WTC11 (cell line): ENCODE data around the gene JHY. TPM values are rescaled to one million over a fixed set of nuclear protein-coding genes. Genes with fewer than 3 reads are reported as not detected.

Experiments used
- ATAC-seq: fragments of 200-7000 bp; cut with Tn5 transposase; 2 replicates; pipeline ENCODE4 v1.10.0; 2021; ENCODE audit warnings: mild to moderate bottlenecking, moderate library complexity
- CTCF ChIA-PET: fragments of 300-600 bp; sonication (Branson Sonifier 250); formaldehyde crosslinking; loops from one replicate; lab custom pipeline; 2021; ENCODE audit warnings: antibody characterized with exemption; lab: Charles Lee
- POLR2A ChIA-PET: fragments of 350-600 bp; sonication (Branson Sonifier 250); formaldehyde crosslinking; loops from one replicate; lab custom pipeline; 2021; ENCODE audit warnings: antibody characterized with exemption; lab: Charles Lee
- DNase-seq: peaks from one replicate; pipeline ENCODE4 v3.0.0; 2021; ENCODE audit warnings: low spot score
- H3K27ac Mint-ChIP-seq: 2 replicates; pipeline ENCODE4 v1.8.0; 2021; ENCODE audit warnings: mixed read lengths
- H3K27me3 Mint-ChIP-seq: 2 replicates; pipeline ENCODE4 v1.8.0; 2021; ENCODE audit warnings: low read depth, mild to moderate bottlenecking, moderate library complexity, mixed read lengths
- H3K36me3 Mint-ChIP-seq: 2 replicates; pipeline ENCODE4 v1.8.0; 2021; ENCODE audit warnings: mixed read lengths
- H3K4me1 Mint-ChIP-seq: 2 replicates; pipeline ENCODE4 v1.8.0; 2022; ENCODE audit warnings: mixed read lengths
- H3K4me3 Mint-ChIP-seq: 2 replicates; pipeline ENCODE4 v1.8.0; 2021; ENCODE audit warnings: mild to moderate bottlenecking, moderate library complexity, mixed read lengths
- H3K9me3 Mint-ChIP-seq: 2 replicates; pipeline ENCODE4 v1.8.0; 2021; ENCODE audit warnings: mixed read lengths
- CBFB ChIP-seq: sonication (generic); formaldehyde crosslinking; IDR thresholded peaks from 2 replicates; pipeline ENCODE4 v1.8.1; 2022; ENCODE audit warnings: mild to moderate bottlenecking, low read depth, missing genetic modification reagents
- CDX4 ChIP-seq: fragments of 250-450 bp; sonication (Bioruptor Pico); IDR thresholded peaks from 2 replicates; pipeline ENCODE4 v1.9.0; 2021; ENCODE audit warnings: moderate library complexity, mild to moderate bottlenecking, inconsistent platforms, borderline replicate concordance
- CTCF ChIP-seq: fragments of 200-600 bp; IDR thresholded peaks from 2 replicates; pipeline ENCODE4 v1.8.0; 2022; ENCODE audit warnings: antibody characterized with exemption
- ELF4 ChIP-seq: sonication (generic); formaldehyde crosslinking; IDR thresholded peaks from 2 replicates; pipeline ENCODE4 v1.8.1; 2022; ENCODE audit warnings: low read depth, mild to moderate bottlenecking, moderate library complexity, missing genetic modification reagents
- ERG ChIP-seq: fragments of 250-450 bp; sonication (Bioruptor Pico); IDR thresholded peaks from 2 replicates; pipeline ENCODE4 v1.8.0; 2021; ENCODE audit warnings: mild to moderate bottlenecking
- ESRRA ChIP-seq: sonication (generic); formaldehyde crosslinking; IDR thresholded peaks from 2 replicates; pipeline ENCODE4 v1.8.1; 2022; ENCODE audit warnings: mild to moderate bottlenecking, missing genetic modification reagents, borderline replicate concordance
- ETV6 ChIP-seq: sonication (generic); formaldehyde crosslinking; IDR thresholded peaks from 2 replicates; pipeline ENCODE4 v1.8.1; 2022; ENCODE audit warnings: mild to moderate bottlenecking, missing genetic modification reagents
- FOXP4 ChIP-seq: sonication (generic); formaldehyde crosslinking; IDR thresholded peaks from 2 replicates; pipeline ENCODE4 v1.8.0; 2022; ENCODE audit warnings: mild to moderate bottlenecking, missing genetic modification reagents
- GABPB1 ChIP-seq: sonication (generic); formaldehyde crosslinking; IDR thresholded peaks from 2 replicates; pipeline ENCODE4 v1.8.1; 2023; ENCODE audit warnings: mild to moderate bottlenecking, missing genetic modification reagents
- HMGA2 ChIP-seq: fragments of 250-450 bp; sonication (Bioruptor Pico); IDR thresholded peaks from 2 replicates; pipeline ENCODE4 v1.4.0; 2021; ENCODE audit warnings: mild to moderate bottlenecking, moderate library complexity
- IRF1 ChIP-seq: sonication (generic); formaldehyde crosslinking; IDR thresholded peaks from 2 replicates; pipeline ENCODE4 v1.8.0; 2023; ENCODE audit warnings: missing genetic modification reagents
- JAZF1 ChIP-seq: fragments of 250-450 bp; sonication (Bioruptor Pico); IDR thresholded peaks from 2 replicates; pipeline ENCODE4 v1.9.0; 2021; ENCODE audit warnings: moderate library complexity, mild to moderate bottlenecking, inconsistent platforms
- MXD4 ChIP-seq: fragments of 250-450 bp; sonication (Bioruptor Pico); IDR thresholded peaks from 2 replicates; pipeline ENCODE4 v1.8.0; 2021; ENCODE audit warnings: mild to moderate bottlenecking, moderate library complexity, borderline replicate concordance
- MYBL2 ChIP-seq: sonication (generic); formaldehyde crosslinking; IDR thresholded peaks from 2 replicates; pipeline ENCODE4 v1.8.1; 2023; ENCODE audit warnings: mild to moderate bottlenecking, moderate library complexity, missing genetic modification reagents
- NFE2L1 ChIP-seq: sonication (generic); formaldehyde crosslinking; IDR thresholded peaks from 2 replicates; pipeline ENCODE4 v1.8.1; 2023; ENCODE audit warnings: missing genetic modification reagents
- NR3C1 ChIP-seq: sonication (generic); formaldehyde crosslinking; conservative IDR thresholded peaks from 2 replicates; pipeline ENCODE4 v1.8.1; 2023; ENCODE audit warnings: low read depth, mild to moderate bottlenecking, missing genetic modification reagents
- RORB ChIP-seq: fragments of 250-450 bp; sonication (Bioruptor Pico); IDR thresholded peaks from 2 replicates; pipeline ENCODE4 v1.9.0; 2021; ENCODE audit warnings: mild to moderate bottlenecking
- SMAD3 ChIP-seq: sonication (generic); formaldehyde crosslinking; IDR thresholded peaks from 2 replicates; pipeline ENCODE4 v1.8.0; 2022; ENCODE audit warnings: missing genetic modification reagents, mild to moderate bottlenecking, borderline replicate concordance
- TEAD1 ChIP-seq: sonication (generic); formaldehyde crosslinking; IDR thresholded peaks from 2 replicates; pipeline ENCODE4 v1.8.0; 2022; ENCODE audit warnings: mild to moderate bottlenecking, missing genetic modification reagents
- ZBTB43 ChIP-seq: sonication (generic); formaldehyde crosslinking; IDR thresholded peaks from 2 replicates; pipeline ENCODE4 v1.8.1; 2023; ENCODE audit warnings: mild to moderate bottlenecking, missing genetic modification reagents
- ZNF121 ChIP-seq: sonication (generic); formaldehyde crosslinking; IDR thresholded peaks from 2 replicates; pipeline ENCODE4 v1.8.0; 2023; ENCODE audit warnings: missing genetic modification reagents
- ZNF138 ChIP-seq: sonication (generic); formaldehyde crosslinking; conservative IDR thresholded peaks from 2 replicates; pipeline ENCODE4 v1.8.1; 2022; ENCODE audit warnings: mild to moderate bottlenecking, moderate library complexity, missing genetic modification reagents
- ZNF263 ChIP-seq: sonication (generic); formaldehyde crosslinking; IDR thresholded peaks from 2 replicates; pipeline ENCODE4 v1.8.1; 2022; ENCODE audit warnings: low read depth, mild to moderate bottlenecking, moderate library complexity, missing genetic modification reagents
- ZNF396 ChIP-seq: fragments of 250-450 bp; sonication (Bioruptor Pico); IDR thresholded peaks from 2 replicates; pipeline ENCODE4 v1.8.0; 2021; ENCODE audit warnings: mild to moderate bottlenecking, moderate library complexity, borderline replicate concordance
- ZNF423 ChIP-seq: fragments of 250-450 bp; sonication (Bioruptor Pico); IDR thresholded peaks from 2 replicates; pipeline ENCODE4 v2.1.2; 2022; ENCODE audit warnings: mild to moderate bottlenecking, moderate library complexity
- ZNF671 ChIP-seq: fragments of 250-450 bp; sonication (Bioruptor Pico); IDR thresholded peaks from 2 replicates; pipeline ENCODE4 v1.8.0; 2021; ENCODE audit warnings: mild to moderate bottlenecking
- total RNA-seq: library from RNA; stranded (reverse); gene quantifications from 3 replicates; pipeline ENCODE4 v1.2.3, GENCODE V29; 2021

JHY gene
- total RNA-seq, 1 experiment from 2014 or later, result 1.6 TPM

GRCh38 chr11:122998727-122999366, 116.3 kb downstream of the JHY start:
- no peak overlapping the region for H3K4me3 Mint-ChIP-seq
- no peak for TF ChIP-seq ZNF671
- peak; percentile 44; the same call in 1 of the 2 replicates for TF ChIP-seq ZNF423 (CRISPR knock-in tag)
- H3K9me3 Mint-ChIP-seq, result no peaks in the 10 kb centered on the region
- DNase-seq, result no peak
- ChIA-PET POLR2A (no interaction called here), CTCF (interaction anchor here (0.9 kb wide), 1 partner anchor 22 kb away, joined by 3 read pairs; no protein-coding TSS in a partner anchor)
- no peak overlapping the region for H3K27ac Mint-ChIP-seq
- H3K36me3 Mint-ChIP-seq, result no peaks in the 10 kb centered on the region
- H3K4me1 Mint-ChIP-seq, result peaks cover 13% of the 10 kb centered on the region
- ATAC-seq, result peak; percentile 71
- H3K27me3 Mint-ChIP-seq, result no peaks in the 10 kb centered on the region; the same call in 1 of the 2 replicates

GRCh38 chr11:123000721-123001120, 118.2 kb downstream of the JHY start:
- TF ChIP-seq HMGA2 (CRISPR knock-in tag) (no peak), ESRRA (no peak), ZBTB43 (CRISPR knock-in tag) (no peak), ZNF138 (CRISPR knock-in tag) (no peak), NFE2L1 (no peak), CTCF (no peak), ELF4 (CRISPR knock-in tag) (no peak), GABPB1 (CRISPR knock-in tag) (no peak), TEAD1 (no peak), CDX4 (no peak), NR3C1 (no peak), RORB (CRISPR knock-in tag) (no peak), MXD4 (CRISPR knock-in tag) (no peak), ZNF423 (CRISPR knock-in tag) (no peak), MYBL2 (CRISPR knock-in tag) (no peak), CBFB (CRISPR knock-in tag) (no peak)
- Mint-ChIP-seq H3K9me3 (no peaks in the 10 kb centered on the region), H3K27me3 (no peaks in the 10 kb centered on the region; the same call in 1 of the 2 replicates), H3K4me3 (no peak overlapping the region), H3K27ac (no peak overlapping the region), H3K36me3 (no peaks in the 10 kb centered on the region), H3K4me1 (peaks cover 13% of the 10 kb centered on the region)
- ChIA-PET POLR2A (no interaction called here), CTCF (interaction anchor here (0.6 kb wide), 1 partner anchor 102 kb away, joined by 3 read pairs; no protein-coding TSS in a partner anchor)
- DNase-seq, result no peak
- ATAC-seq, result no peak

GRCh38 chr11:123006860-123007542, 124.4 kb downstream of the JHY start:
- Mint-ChIP-seq H3K27me3 (no peaks in the 10 kb centered on the region; the same call in 1 of the 2 replicates), H3K27ac (peak overlapping the region; percentile 12), H3K9me3 (no peaks in the 10 kb centered on the region), H3K36me3 (no peaks in the 10 kb centered on the region), H3K4me3 (no peak overlapping the region), H3K4me1 (peaks cover 22% of the 10 kb centered on the region)
- ATAC-seq (peak; percentile 81), DNase-seq (no peak)
- POLR2A ChIA-PET, result no interaction called here
- CTCF ChIA-PET, result interaction anchor here (0.9 to 1.9 kb wide), 4 partner anchors 14 to 47 kb away, joined by 3 to 9 read pairs (median 5); no protein-coding TSS in a partner anchor
- TF ChIP-seq JAZF1 (CRISPR knock-in tag) (no peak), IRF1 (no peak), ERG (CRISPR knock-in tag) (no peak), ZNF671 (no peak), ZNF263 (CRISPR knock-in tag) (no peak), SMAD3 (CRISPR knock-in tag) (no peak), ETV6 (no peak), ZNF396 (CRISPR knock-in tag) (no peak), ZNF121 (CRISPR knock-in tag) (no peak), FOXP4 (no peak)
